AG04450 (cell line): ENCODE results near the gene SLC12A8. TPM values are rescaled to one million over a fixed set of nuclear protein-coding genes. Genes with fewer than 3 reads are reported as not detected.

Experiments
- CTCF ChIA-PET: fragments of 300-600, 350-600 bp; formaldehyde crosslinking; extraction: SDS; loops from one replicate; lab custom pipeline; 2022; ENCODE audit warnings: antibody characterized with exemption, inconsistent platforms; lab: Charles Lee
- POLR2A ChIA-PET: fragments of 350-600 bp; formaldehyde crosslinking; extraction: SDS; loops from one replicate; lab custom pipeline; 2021; ENCODE audit warnings: antibody characterized with exemption, inconsistent platforms; lab: Yijun Ruan, JAX
- DNase-seq: peaks from one replicate; pipeline ENCODE4 v3.0.0-alpha.2; 2011; ENCODE audit warnings: low read depth, low spot score
- H3K27ac ChIP-seq: one replicate; pipeline ENCODE4 v1.5.1; 2012; ENCODE audit warnings: low read depth, low read length, control low read depth
- H3K27me3 ChIP-seq: one replicate; pipeline ENCODE4 v1.6.0; 2012; ENCODE audit warnings: low read length; ENCODE audit not compliant: control insufficient read depth, insufficient read depth
- H3K4me3 ChIP-seq: 2 replicates; pipeline ENCODE4 v1.5.1; 2011; ENCODE audit warnings: mild to moderate bottlenecking, low read depth, low read length, control low read depth
- H3K9me3 ChIP-seq: 2 replicates; pipeline ENCODE4 v1.5.1; 2012; ENCODE audit warnings: low read length; ENCODE audit not compliant: control insufficient read depth, insufficient read depth
- CTCF ChIP-seq: IDR thresholded peaks from 2 replicates; pipeline ENCODE4 v1.5.1; 2011; ENCODE audit warnings: low read depth, low read length, control low read depth, inconsistent platforms
- polyA plus RNA-seq: library from polyadenylated mRNA; depleted of rRNA; stranded (reverse); fragments of >200 nt; gene quantifications from 2 replicates; pipeline ENCODE4 v1.2.3, GENCODE V29; 2011

The SLC12A8 gene
- polyA plus RNA-seq, 1 experiment = 15.3 TPM

GRCh38 chr3:125165948-125166553 lies 46.5 kb downstream of the SLC12A8 start:
- no peaks in the 10 kb centered on the region for H3K27me3 ChIP-seq
- DNase-seq = no peak
- ChIA-PET CTCF (interaction anchor here (0.8 to 2.0 kb wide), 2 partner anchors 9 to 11 kb away, joined by 3 to 4 read pairs; no protein-coding TSS in a partner anchor), POLR2A (interaction anchor here (1.3 to 1.8 kb wide), 2 partner anchors 55 to 162 kb away, joined by 4 read pairs; no protein-coding TSS in a partner anchor)
- H3K4me3 ChIP-seq = no peak overlapping the region
- no peaks in the 10 kb centered on the region for H3K9me3 ChIP-seq
- no peak for TF ChIP-seq CTCF
- H3K27ac ChIP-seq = no peak overlapping the region

GRCh38 chr3:125165189-125165947 lies 47.2 kb downstream of the SLC12A8 start:
- POLR2A ChIA-PET = interaction anchor here (1.8 kb wide), 1 partner anchor 55 kb away, joined by 4 read pairs; no protein-coding TSS in a partner anchor
- H3K4me3 ChIP-seq = no peak overlapping the region
- H3K9me3 ChIP-seq = no peaks in the 10 kb centered on the region
- CTCF ChIA-PET = interaction anchor here (0.8 to 2.0 kb wide), 2 partner anchors 8 to 11 kb away, joined by 3 to 4 read pairs; no protein-coding TSS in a partner anchor
- peak; percentile 73 for TF ChIP-seq CTCF
- no peak overlapping the region for H3K27ac ChIP-seq
- no peaks in the 10 kb centered on the region for H3K27me3 ChIP-seq
- no peak for DNase-seq

- ChIA-PET CTCF (interaction anchor here (2.0 kb wide), 1 partner anchor 9 kb away, joined by 4 read pairs; no protein-coding TSS in a partner anchor), POLR2A (no interaction called here)
- Histone ChIP-seq H3K27me3 (no peaks in the 10 kb centered on the region), H3K27ac (no peak overlapping the region), H3K4me3 (no peak overlapping the region), H3K9me3 (no peaks in the 10 kb centered on the region)
- no peak for DNase-seq
- TF ChIP-seq CTCF = no peak
Observed at GRCh38 chr3:125163739-125164601, 48.6 kb downstream of the SLC12A8 start.

- Histone ChIP-seq H3K9me3 (no peaks in the 10 kb centered on the region), H3K27ac (no peak overlapping the region), H3K4me3 (no peak overlapping the region), H3K27me3 (no peaks in the 10 kb centered on the region)
- CTCF ChIA-PET = no interaction called here
- no peak for DNase-seq
- no peak for TF ChIP-seq CTCF
- POLR2A ChIA-PET = no interaction called here
Observed at GRCh38 chr3:125161607-125162219, 50.8 kb downstream of the SLC12A8 start.
